ENCODE measurements around the gene SHANK2. TPM values are rescaled to one million over a fixed set of nuclear protein-coding genes. Genes with fewer than 3 reads are reported as not detected.

The SHANK2 gene
- total RNA-seq, 1 donor from 2014 or later = 0.11 TPM

DNA sequence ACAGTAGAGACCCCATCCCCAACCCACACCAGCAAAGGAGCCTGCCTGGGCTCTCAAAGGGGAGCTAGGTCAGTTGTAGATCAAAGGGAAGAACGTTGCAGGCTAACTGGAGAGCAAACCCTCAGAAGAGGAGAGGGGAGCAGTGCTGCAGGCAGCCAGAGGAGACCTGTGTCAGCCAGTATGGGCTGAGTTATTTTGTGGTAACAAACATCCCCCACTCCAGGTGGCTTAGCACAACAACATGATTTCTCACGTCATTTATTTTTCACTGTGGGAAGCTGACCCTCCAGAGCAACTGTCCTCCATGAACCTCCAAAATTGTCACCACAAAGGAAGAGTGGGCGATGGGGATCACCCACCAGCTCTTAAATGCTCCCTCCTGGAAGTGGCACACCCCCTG, 19.8 kb upstream of the SHANK2 start:
- DNase-seq (ENCODE audit: low spot score) = no peak
- intact Hi-C loops (cut with DNase I) = no loop called here

DNA sequence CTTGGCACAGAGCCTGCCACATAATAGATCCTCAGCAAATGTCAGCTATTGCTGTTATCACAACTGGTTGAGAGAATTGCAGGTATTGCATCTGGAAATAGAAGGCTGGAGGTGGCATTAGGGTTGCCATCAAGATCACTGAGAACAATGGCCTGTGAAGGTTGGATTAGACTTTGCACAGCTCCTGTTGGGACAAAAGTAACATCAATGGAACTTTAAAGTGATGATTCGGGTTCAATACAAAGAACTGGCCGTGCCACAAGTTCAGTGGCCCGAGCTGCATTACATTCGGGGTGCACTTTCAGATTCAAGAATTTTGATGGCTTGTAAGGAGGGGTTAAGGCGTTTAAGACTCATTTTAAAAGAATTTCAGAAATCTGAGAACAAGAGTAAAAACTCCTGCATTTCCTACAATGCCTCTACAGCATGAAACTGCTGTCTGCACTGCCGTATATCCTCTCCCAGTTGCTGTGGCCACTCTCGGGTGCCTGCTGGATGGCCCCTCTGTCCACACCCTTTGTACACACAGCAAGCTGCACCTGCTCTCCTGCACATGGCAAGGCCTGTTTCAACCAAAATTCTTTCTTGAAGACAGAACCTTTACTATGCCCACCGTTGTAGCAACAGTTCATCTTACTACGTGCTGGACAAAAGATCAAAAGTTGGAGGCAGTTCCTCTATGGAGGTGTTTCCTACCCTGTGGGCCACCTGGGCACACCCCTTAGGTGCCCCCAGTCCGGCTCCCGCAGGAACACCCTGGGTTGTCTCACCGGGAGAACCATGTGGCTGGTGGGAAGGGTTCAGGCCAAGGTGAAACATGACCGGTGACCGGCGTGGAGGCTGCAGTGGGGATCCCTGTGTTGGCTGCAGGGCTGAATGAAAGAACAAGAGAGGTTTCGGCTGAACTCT, 17.5 kb upstream of the SHANK2 start:
- no peak for DNase-seq (ENCODE audit: low spot score)
- intact Hi-C loops (cut with DNase I) = no loop called here

DNA sequence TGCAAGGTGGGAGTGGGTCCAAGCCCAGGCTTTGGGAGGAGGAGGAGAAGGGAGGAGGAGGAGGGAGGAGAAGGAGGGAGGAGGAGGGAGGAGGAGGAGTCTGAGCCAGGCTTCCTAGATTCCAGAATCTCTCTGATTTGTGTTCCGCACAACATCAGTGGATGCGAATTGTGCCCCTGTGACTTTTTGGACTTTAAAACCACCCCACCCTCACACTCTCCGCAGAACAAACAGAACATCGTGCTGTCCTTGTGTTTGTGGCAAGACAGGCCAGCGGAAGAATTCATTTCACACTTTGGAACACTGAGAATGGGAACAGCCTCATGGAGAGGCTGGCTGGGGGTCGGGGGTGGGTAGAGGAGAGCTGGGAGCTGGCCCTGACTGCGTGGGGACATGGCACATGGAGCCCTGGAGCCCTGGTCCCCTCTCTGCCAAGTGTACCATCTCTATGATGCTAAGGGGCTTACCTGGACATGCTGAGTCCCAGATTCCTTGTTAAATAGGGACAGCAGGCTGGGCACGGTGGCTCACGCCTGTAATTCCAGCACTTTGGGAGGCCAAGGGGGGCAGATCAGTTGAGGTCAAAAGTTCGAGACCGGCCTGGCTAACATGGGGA, 16.4 kb upstream of the SHANK2 start:
- no peak for DNase-seq (ENCODE audit: low spot score)

DNA sequence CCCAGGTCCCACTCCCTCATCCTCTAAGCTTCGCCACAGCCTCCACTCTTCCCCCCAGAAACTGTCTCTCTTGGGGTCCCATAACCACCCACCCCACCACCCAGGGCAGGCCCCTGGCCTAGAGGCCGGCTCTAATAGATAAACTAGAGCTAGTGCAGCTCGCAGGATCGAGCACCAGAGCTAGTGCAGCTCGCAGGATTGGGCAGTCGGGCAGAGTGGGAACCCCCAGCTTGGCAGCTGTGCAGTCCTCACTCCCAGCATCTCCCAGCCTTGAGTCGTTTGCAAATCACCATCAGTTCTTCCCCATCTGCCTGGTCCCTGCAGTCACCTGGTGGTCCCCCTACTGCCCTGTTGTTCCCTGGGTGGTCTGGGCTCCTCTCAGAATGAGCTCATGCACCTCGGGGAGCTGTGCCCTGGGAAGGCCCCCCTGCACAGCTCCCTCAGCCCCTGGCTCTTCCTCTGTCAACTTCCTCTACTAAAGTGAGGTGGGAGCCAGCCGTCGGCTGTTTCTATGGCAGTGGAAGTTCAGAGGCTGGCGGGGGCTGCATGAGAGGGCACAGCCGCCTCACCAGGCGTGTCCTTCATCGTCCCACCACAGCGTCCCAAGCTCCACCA, 15.5 kb upstream of the SHANK2 start:
- peak; percentile 44 for DNase-seq (ENCODE audit: low spot score)
- intact Hi-C loops (cut with DNase I) = no loop called here

More for the DNA sequence above, 16.4 kb upstream of the SHANK2 start:
- intact Hi-C loops (cut with DNase I) = no loop called here

DNA sequence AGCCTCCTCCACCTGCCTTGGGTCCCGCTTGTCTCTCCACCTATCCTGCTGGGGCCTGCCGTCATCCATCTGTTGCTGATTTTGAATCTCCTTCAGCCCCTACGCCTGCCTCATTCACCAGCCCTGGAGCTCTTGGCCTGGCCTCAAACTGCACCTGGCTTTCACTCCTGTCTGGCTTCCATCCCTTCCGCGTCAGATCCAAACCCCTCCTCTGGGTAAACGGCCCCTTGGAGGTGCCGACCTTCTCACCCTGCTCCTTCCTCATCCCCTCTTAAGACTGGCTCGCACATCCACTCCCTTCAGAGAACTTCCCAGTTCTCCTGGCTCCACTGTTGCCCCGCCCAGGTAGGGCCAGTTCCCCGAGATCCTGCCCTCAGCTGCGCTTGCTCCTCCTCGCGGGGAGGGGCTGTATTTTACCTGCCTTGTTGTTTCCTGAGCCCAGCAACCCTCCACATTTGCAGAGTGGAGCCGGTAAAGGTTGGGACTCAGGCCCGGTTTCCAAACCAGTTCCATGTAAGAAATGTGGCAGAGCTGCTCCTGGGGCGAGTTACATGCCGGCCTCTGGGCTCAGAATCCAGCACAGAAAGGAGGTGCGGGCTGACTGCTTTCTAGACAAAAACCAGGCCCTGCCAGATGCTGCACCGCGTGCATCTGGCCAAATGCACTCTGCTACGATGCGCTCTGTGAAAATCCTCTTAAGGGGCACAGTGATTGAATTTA, 13.9 kb upstream of the SHANK2 start:
- intact Hi-C loops (cut with DNase I) = no loop called here
- no peak for DNase-seq (ENCODE audit: low spot score)

DNA sequence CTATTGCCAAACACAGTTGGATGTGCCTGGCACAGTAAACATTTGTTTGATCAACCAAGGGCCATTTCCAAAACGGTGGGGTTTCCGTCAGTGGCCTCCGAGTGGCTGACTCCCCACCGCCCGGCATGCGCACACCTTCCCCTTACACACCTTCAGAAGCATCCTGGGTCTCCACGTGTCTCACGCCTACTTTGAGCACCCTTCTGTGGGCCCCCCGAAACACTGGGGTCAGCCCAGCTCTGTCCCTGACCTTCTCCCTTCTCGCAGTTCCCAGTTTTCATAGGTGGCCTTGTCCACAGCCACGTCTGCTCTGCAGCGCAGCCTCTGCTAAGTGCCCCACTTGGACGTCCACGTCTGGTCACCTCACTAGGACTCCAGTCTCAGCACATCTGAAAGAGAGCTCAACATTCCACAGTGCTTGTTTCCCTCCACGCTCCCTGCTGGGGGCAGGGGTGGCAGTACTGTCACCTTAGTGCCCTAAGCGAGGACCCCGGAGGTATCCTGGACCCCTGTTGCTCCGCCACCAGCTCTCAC, 13.2 kb upstream of the SHANK2 start:
- peak; percentile 39 for DNase-seq (ENCODE audit: low spot score)
- intact Hi-C loops (cut with DNase I) = no loop called here

DNA sequence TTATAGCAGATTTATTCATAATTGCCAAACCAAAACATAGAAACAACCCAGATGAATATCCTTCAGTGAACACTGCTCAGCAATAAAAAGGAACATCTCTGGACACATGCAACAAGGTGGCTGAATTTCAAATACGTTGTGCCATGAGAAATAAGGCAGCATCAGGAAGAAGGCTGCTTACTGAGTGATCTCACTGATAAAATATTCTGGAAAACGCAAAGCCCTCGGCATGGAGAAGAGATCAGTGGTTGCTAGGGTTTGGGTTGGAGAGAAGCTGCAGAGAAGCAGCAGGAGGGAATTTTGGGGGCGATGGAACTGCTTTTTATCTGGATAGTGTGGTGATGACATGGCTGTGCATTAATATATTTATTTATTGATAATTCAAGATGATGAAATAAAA, 11.0 kb upstream of the SHANK2 start:
- intact Hi-C loops (cut with DNase I) = no loop called here
- no peak for DNase-seq (ENCODE audit: low spot score)

DNA sequence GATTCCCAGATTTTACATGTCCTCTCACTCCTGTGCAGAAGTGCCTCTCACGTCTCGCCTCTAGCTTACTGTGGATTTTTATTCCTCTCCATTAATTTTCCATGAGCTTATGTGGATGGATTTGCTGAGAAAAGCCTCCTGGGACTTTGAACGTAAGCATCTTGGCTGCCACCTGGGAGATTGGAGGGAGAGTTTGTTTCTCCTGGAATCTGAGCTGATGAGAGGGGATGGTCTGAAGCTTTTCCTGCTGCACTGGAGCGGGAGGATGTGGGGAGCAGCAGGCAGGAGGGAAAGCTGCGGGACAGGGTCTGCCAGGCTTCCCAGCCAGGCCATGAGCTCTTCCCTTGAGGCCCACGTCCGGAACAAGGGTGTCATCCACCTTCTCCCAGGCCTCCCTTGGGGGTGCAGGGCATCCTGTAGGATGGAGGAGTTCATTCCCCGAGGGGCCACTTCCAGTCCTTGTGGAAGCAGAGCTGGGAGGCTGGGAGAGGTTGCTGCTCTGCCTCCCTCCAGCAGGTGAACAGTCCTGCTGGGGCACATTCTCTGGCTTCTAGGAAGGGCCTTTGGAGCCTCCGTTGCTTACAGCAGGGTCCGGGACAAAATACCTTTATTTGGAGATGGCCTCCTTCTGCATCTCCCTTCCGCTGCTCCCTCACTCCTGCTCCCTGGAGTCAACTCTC, 3.6 kb upstream of the SHANK2 start:
- intact Hi-C loops (cut with DNase I) = no loop called here
- DNase-seq (ENCODE audit: low spot score) = no peak

DNA sequence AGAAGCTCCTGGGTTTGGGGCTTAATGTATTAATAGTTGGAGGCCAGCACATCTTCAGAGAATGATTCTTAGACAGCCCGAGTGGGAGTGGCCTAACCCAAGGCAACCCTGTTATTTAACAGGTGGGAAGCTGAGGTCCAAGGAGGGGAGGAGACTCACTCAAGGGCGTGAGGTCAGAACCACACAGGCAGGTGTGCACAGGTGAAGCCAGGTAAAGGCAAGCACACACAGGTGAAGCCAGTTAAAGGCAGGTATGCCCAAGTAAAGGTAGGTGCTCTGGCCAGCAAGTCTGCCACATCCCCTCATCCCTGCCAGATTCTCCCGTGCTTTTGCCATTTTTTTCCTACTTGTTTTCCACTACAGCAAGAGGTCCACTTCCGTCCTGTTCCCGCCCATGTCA, 2.9 kb upstream of the SHANK2 start:
- intact Hi-C loops (cut with DNase I) = no loop called here
- DNase-seq (ENCODE audit: low spot score) = no peak

DNA sequence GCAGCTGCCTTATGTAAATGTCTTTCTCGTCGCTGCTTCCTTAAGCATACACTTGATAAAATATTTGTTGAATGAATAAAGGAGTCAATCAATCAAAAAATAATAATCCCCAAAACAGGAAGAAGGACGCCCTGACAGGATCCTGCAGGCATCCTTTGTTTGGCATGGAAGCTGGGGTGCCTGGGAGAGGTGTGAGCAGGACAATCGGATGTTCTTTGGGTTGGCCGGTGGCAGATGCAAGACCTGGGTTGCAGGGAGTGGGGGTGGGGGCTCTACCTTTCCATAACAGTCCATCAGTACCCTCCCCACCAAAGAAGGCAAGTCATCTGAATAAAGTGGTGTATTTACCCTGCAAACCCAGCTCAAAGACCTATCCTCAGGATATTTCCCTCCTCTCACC, 1.4 kb upstream of the SHANK2 start:
- intact Hi-C loops (cut with DNase I) = no loop called here
- no peak for DNase-seq (ENCODE audit: low spot score)

DNA sequence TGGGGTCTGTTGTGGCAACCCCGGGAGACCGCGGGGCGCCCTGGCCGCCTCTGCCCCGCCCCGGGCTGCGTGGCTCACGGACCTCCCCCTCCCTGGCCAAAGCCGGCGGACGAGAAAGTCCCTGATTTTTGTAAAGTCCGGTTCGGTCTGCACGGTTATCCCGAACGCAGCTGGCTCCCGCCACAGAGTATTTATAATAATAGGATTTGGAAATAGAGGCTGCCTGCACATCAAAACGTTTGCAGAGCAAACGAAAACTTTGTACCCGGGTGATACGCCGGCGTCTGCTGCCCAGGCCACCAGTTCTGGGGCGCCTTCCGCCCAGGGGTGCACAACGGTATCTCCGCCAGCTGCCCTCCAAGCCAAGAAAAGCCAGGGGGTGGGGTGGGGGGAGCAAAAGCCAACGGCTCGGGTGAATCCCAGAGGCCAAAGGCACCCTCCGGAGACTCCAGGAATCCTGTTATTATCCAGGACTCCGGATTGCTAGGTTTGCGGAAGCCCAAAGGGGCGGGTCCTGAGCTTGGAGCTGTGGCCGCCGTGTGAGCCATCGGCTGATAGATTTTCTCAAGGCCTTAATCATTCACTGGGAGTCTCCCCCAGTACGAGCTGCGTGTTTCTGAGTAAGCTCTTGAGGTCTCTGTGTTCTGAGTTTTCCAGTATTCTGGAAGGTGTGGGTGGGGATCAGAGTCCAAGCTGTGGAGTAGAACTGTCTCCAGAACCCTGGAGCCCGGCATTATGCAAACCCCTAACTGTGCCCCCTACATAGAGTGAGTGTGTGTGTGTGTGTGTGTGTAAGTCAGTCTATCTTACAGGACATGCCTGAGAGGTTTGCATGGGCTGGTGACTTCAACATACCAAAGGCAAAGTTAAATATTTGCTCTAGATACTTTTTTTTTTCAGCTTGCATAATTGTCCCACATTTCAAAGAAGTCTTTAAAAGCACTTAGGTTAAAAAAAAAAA, 673 bp upstream of the SHANK2 start:
- no peak for DNase-seq (ENCODE audit: low spot score)
- intact Hi-C loops (cut with DNase I) = no loop called here

DNA sequence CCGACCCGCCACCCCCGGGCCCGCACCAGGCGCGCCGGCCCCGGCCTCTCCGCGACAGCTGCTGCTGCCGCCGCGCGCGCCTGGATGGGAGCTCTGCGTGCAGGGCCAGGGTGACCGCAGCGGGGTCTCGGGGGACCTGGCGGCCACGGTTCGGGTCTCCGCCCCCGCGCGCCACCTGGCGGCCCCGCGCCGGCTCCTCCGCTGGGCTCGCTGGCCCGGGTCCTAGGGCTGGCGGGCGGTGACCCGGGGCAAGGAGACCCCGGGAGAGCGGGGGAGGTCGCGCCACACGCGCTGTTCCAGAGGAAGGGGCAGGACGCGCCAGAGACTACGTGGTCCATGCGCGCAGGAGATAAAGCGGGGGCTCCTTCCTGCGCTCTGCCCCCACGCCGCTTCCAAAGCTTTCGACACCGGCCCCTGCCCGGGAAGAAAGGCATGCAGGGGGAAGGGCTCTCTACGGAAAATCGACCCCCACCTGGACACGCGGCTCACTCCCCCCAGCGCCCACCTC, 562 bp downstream of the SHANK2 start:
- DNase-seq (ENCODE audit: low spot score) = no peak
- intact Hi-C loops (cut with DNase I) = no loop called here

DNA sequence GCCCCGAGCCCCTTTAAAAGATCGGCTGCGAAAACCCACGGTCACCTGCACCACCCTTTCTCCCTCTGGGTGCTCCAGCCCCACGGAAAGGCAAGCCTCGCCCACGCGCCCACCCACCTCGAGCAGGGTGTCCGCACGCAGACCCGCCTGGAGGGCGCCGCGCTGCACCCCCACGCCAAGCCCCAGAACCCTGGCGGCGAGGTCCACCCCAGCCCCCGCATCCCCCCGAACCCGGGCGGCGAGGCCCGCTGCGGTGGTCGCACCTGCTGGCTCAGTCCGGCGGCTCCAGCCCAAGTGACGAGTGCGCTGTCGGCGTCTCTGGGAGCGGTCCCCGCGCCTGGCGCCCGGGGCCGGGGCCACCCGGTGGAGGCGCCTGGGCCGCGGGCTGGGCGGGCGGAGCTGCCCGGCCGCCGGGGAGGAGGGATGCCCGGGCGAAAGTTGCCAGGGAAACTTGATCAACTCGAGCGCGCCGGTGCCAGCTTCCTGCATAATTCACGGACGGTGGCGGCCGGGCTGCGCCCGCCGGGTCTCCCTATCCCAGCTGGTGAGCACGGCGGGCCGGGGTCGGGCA, 1.1 kb downstream of the SHANK2 start:
- intact Hi-C loops (cut with DNase I) = no loop called here
- DNase-seq (ENCODE audit: low spot score) = no peak

DNA sequence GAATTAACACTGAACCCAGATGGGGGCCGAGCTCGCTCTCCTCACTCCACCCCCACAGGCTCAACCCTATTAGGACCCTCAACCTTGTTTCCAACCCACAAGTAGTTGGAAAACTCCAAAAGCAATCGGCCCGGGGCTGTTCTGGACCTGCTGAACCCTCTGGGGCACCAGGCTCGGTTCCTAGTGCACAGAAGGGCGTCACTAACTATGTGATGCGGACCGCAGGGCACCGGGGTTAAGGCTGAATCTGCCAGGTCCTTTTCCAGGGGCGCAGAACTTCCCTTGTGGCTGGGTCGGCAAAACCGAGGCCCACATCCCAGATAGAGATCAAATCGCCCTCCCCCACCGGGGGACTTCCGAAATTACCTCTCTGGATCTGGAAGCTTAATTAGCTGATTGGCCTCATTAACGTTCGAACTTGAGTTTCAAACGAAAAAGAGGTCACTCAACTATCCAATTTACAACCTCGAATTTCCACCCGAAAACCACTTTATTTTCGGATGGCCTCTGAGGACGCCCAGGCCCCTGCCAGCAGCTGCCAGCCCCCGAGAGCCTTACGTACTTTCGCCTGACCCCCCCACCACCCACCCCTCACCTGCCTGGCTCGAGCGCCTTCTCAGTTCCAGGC, 1.7 kb downstream of the SHANK2 start:
- intact Hi-C loops (cut with DNase I) = no loop called here

DNA sequence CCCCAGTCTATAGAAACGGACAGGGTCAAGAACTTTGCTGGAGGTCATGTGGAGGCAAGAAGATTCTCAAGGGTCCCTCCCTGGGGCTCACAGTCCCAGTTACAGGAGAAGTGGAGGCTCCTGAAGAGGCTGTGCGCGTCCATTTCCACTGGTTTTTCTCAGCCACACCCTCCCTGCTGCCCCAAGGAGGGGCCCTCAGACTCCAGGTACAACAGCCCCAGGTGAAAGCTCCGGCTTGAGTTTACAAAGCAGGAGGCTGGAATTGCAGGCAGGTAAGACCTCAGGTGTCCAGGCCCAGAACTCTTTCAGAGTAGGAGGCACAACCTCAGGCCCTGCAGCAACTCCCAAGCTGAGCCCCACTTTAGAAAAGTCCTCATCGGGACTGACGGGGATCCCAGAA, 3.1 kb downstream of the SHANK2 start:
- intact Hi-C loops (cut with DNase I) = no loop called here

More for the DNA sequence above, 1.7 kb downstream of the SHANK2 start:
- no peak for DNase-seq (ENCODE audit: low spot score)

DNA sequence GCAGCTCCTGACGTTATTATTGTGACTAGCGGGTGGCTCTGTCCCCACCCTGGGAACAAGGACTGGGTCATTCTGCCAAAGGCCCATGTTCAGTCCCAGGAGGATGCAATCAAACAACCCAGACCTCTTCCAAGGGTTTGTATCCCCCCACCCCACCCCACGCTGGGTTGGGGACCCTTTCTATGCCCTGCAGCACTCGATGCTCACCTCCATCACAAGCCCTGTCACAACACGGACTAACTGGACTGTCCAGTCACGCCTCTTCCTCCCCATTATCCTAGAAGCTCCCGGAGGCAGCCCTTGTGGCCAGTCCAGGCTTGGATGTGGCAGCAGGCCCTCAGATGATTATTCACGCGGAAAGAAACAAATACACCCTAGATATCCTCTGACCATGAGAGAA, 3.7 kb downstream of the SHANK2 start:
- no peak for DNase-seq (ENCODE audit: low spot score)
- intact Hi-C loops (cut with DNase I) = no loop called here

More for the DNA sequence above, 3.1 kb downstream of the SHANK2 start:
- DNase-seq (ENCODE audit: low spot score) = no peak

DNA sequence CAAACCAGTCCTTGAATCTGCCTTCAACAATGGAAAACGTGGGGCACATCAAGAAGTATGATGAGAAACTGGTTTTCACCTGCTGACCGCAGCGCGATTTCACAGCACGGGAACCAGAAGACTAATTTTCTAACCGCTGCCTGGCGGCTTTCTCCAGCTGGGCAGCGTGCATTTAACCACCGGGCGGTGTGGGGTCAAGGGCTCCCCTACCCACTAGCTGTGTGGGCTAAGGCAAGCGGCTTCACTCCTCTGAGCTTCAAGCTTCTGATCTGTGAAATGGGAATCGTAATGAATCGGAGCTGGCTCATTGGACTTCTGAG, 4.2 kb downstream of the SHANK2 start:
- DNase-seq (ENCODE audit: low spot score) = no peak
- intact Hi-C loops (cut with DNase I) = no loop called here

Measured in cardiac septum (tissue), 1 donor.